HepG2 (cell line): Measurements from ENCODE around the gene TWIST2. TPM values are rescaled to one million over a fixed set of nuclear protein-coding genes. Genes with fewer than 3 reads are reported as not detected.

Experiments used
- AFF4 ChIP-seq: sonication (generic); formaldehyde crosslinking; IDR thresholded peaks from 2 replicates; pipeline ENCODE4 v1.4.0; 2020; ENCODE audit warnings: missing genetic modification reagents
- KLF6 ChIP-seq: IDR thresholded peaks from 2 replicates; pipeline ENCODE4 v1.8.0; 2016; ENCODE audit warnings: missing biosample characterization, missing genetic modification reagents
- SMAD9 ChIP-seq: sonication (generic); formaldehyde crosslinking; IDR thresholded peaks from 2 replicates; pipeline ENCODE4 v1.5.1; 2020; ENCODE audit warnings: mild to moderate bottlenecking, missing genetic modification reagents
- ZNF138 ChIP-seq: sonication (generic); formaldehyde crosslinking; IDR thresholded peaks from 2 replicates; pipeline ENCODE4 v1.5.0; 2020; ENCODE audit warnings: mild to moderate bottlenecking, low read depth, missing genetic modification reagents
- ZNF646 ChIP-seq: sonication (generic); formaldehyde crosslinking; IDR thresholded peaks from 2 replicates; pipeline ENCODE4 v1.9.0; 2021; ENCODE audit warnings: mild to moderate bottlenecking, missing genetic modification reagents
- ZNF720 ChIP-seq: sonication (generic); formaldehyde crosslinking; IDR thresholded peaks from 2 replicates; pipeline ENCODE4 v1.4.0; 2020; ENCODE audit warnings: missing genetic modification reagents
- polyA plus RNA-seq, 8 experiments: library from polyadenylated mRNA; depleted of rRNA in 3 of 8; stranded (reverse) in 7 of 8; unstranded in 1 of 8; fragments of >200 nt; fragmentation: Illumina TruSeq in 4 of 8; extraction: Trizol in 4 of 8; gene quantifications; 2 replicates each; pipeline versions ENCODE4 v1.2.1 to v1.2.3, GENCODE V29; 2011 to 2016; ENCODE audit warnings: low read depth in 4 of 8, missing spikeins in 1 of 8, mixed read lengths in 1 of 8; ENCODE audit not compliant: insufficient read depth in 1 of 8
- total RNA-seq, 5 experiments: library from RNA; depleted of rRNA; stranded (reverse); fragments of >200 nt; fragmentation: Illumina TruSeq; extraction: Trizol; gene quantifications; 2 replicates each; pipeline ENCODE4 v1.2.3, GENCODE V29; 2016; ENCODE audit warnings: low read depth in 1 of 5

The TWIST2 gene
- total and polyA plus RNA-seq, 2 of the 13 experiments (the other 11 are each of a cell fraction or from before 2014, with no cell fraction given): 0.08 to 0.11 TPM

- TF ChIP-seq ZNF646 (CRISPR knock-in tag): no peak
- no peak for TF ChIP-seq KLF6
- TF ChIP-seq SMAD9 (CRISPR knock-in tag): no peak
- no peak for TF ChIP-seq AFF4
- TF ChIP-seq ZNF720 (CRISPR knock-in tag): no peak
- TF ChIP-seq ZNF138 (CRISPR knock-in tag): no peak
These were observed 36.4 kb downstream of the TWIST2 start (continued) for GRCh38 chr2:238884122-238884811.
